GM23338 (cell line): ENCODE results near the gene SLF2. TPM values are rescaled to one million over a fixed set of nuclear protein-coding genes. Genes with fewer than 3 reads are reported as not detected.
A peak's percentile ranks its signal among the peaks of the same experiment; 100 is the strongest.

Experiments
- ATAC-seq: fragments of 200-7000 bp; cut with Tn5 transposase; 3 replicates; pipeline ENCODE4 v1.9.1; 2020
- DNase-seq: peaks from one replicate; pipeline ENCODE4 v3.0.0-alpha.2; 2015; ENCODE audit warnings: low spot score
- H2AFZ ChIP-seq: fragments of 200-600 bp; sonication (generic); 2 replicates; pipeline ENCODE4 v1.8.0; 2016; ENCODE audit warnings: antibody characterized with exemption, mild to moderate bottlenecking, moderate library complexity
- H3F3A ChIP-seq: fragments of 200-600 bp; sonication (generic); replicated peaks from 2 replicates; pipeline ENCODE4 v1.8.0; 2017; ENCODE audit warnings: antibody characterized with exemption, mixed run types, low read depth
- H3K27ac ChIP-seq: fragments of 200-600 bp; sonication (generic); 2 replicates; pipeline ENCODE4 v1.6.1; 2016; ENCODE audit warnings: low read depth
- H3K27me3 ChIP-seq: fragments of 200-600 bp; sonication (generic); 2 replicates; pipeline ENCODE4 v1.8.0; 2016; ENCODE audit warnings: mild to moderate bottlenecking, mixed run types, moderate library complexity; ENCODE audit not compliant: insufficient read depth
- H3K36me3 ChIP-seq: fragments of 200-600 bp; sonication (generic); 2 replicates; pipeline ENCODE4 v1.8.0; 2016; ENCODE audit warnings: mild to moderate bottlenecking; ENCODE audit not compliant: insufficient read depth
- H3K4me1 ChIP-seq: fragments of 200-600 bp; sonication (generic); 2 replicates; pipeline ENCODE4 v1.8.0; 2016; ENCODE audit warnings: mild to moderate bottlenecking, moderate library complexity; ENCODE audit not compliant: insufficient read depth
- H3K4me2 ChIP-seq: fragments of 200-600 bp; sonication (generic); 2 replicates; pipeline ENCODE4 v1.7.1; 2017; ENCODE audit warnings: mixed run types
- H3K4me3 ChIP-seq: fragments of 200-600 bp; sonication (generic); 2 replicates; pipeline ENCODE4 v1.6.1; 2016; ENCODE audit warnings: mixed run types
- H3K79me2 ChIP-seq: fragments of 200-600 bp; sonication (generic); replicated peaks from 2 replicates; pipeline ENCODE4 v1.8.0; 2017; ENCODE audit warnings: mild to moderate bottlenecking; ENCODE audit not compliant: insufficient read depth
- H3K9me2 ChIP-seq: fragments of 200-600 bp; sonication (generic); 2 replicates; pipeline ENCODE4 v1.8.0; 2017; ENCODE audit not compliant: insufficient read depth
- H4K20me1 ChIP-seq: fragments of 200-600 bp; sonication (generic); replicated peaks from 2 replicates; pipeline ENCODE4 v1.8.0; 2017; ENCODE audit warnings: mild to moderate bottlenecking; ENCODE audit not compliant: insufficient read depth
- H3K27ac Mint-ChIP-seq: 2 replicates; pipeline ENCODE4 v1.8.0; 2020; ENCODE audit warnings: inconsistent platforms, mild to moderate bottlenecking, moderate library complexity, mixed read lengths
- H3K27me3 Mint-ChIP-seq: 3 replicates; pipeline ENCODE4 v1.8.0; 2022; ENCODE audit warnings: low read depth, mild to moderate bottlenecking, moderate library complexity, mixed read lengths, inconsistent platforms; ENCODE audit not compliant: insufficient read depth, poor library complexity
- H3K36me3 Mint-ChIP-seq: 3 replicates; pipeline ENCODE4 v1.8.0; 2021; ENCODE audit warnings: low read depth, mild to moderate bottlenecking, inconsistent platforms, moderate library complexity, mixed read lengths
- H3K4me1 Mint-ChIP-seq: 3 replicates; pipeline ENCODE4 v1.8.0; 2020; ENCODE audit warnings: mild to moderate bottlenecking, inconsistent platforms, mixed read lengths
- H3K4me3 Mint-ChIP-seq: 3 replicates; pipeline ENCODE4 v1.8.0; 2021; ENCODE audit warnings: moderate library complexity, mild to moderate bottlenecking, inconsistent platforms, mixed read lengths
- H3K9me3 Mint-ChIP-seq: 3 replicates; pipeline ENCODE4 v1.8.0; 2020; ENCODE audit warnings: moderate library complexity, mild to moderate bottlenecking, inconsistent platforms, mixed read lengths
- CREB1 ChIP-seq: fragments of 250-450 bp; sonication (Bioruptor Pico); IDR thresholded peaks from 2 replicates; pipeline ENCODE4 v1.5.0; 2020; ENCODE audit warnings: low read depth, mild to moderate bottlenecking, moderate library complexity
- ETS1 ChIP-seq: IDR thresholded peaks from 2 replicates; pipeline ENCODE4 v1.6.1; 2016; ENCODE audit warnings: antibody characterized with exemption
- EZH2 ChIP-seq: fragments of 200-600 bp; sonication (generic); IDR thresholded peaks from one replicate; pipeline ENCODE4 v1.8.0; 2017; ENCODE audit warnings: antibody characterized with exemption, mild to moderate bottlenecking, low read depth; ENCODE audit not compliant: unreplicated experiment
- EZH2phosphoT487 ChIP-seq: fragments of 200-600 bp; sonication (generic); IDR thresholded peaks from one replicate; pipeline ENCODE4 v1.8.1; 2018; ENCODE audit warnings: antibody characterized with exemption; ENCODE audit not compliant: unreplicated experiment
- JUNB ChIP-seq: IDR thresholded peaks from one replicate; pipeline ENCODE4 v1.6.1; 2016; ENCODE audit warnings: antibody characterized with exemption; ENCODE audit not compliant: unreplicated experiment
- NANOG ChIP-seq: IDR thresholded peaks from 2 replicates; pipeline ENCODE4 v1.6.1; 2016; ENCODE audit warnings: antibody characterized with exemption, borderline replicate concordance
- POLR2AphosphoS5 ChIP-seq: IDR thresholded peaks from 2 replicates; pipeline ENCODE4 v1.6.1; 2016; ENCODE audit warnings: antibody characterized with exemption, low read depth
- REST ChIP-seq: IDR thresholded peaks from one replicate; pipeline ENCODE4 v1.6.1; 2018; ENCODE audit warnings: antibody characterized with exemption; ENCODE audit not compliant: unreplicated experiment
- STAT1 ChIP-seq: IDR thresholded peaks from one replicate; pipeline ENCODE4 v1.6.1; 2016; ENCODE audit warnings: antibody characterized with exemption; ENCODE audit not compliant: unreplicated experiment
- ZNF114 ChIP-seq: fragments of 250-450 bp; sonication (Bioruptor Pico); IDR thresholded peaks from 2 replicates; pipeline ENCODE4 v1.5.0; 2020; ENCODE audit warnings: mild to moderate bottlenecking, moderate library complexity
- ZNF331 ChIP-seq: fragments of 250-450 bp; sonication (Bioruptor Pico); IDR thresholded peaks from 2 replicates; pipeline ENCODE4 v1.5.0; 2020; ENCODE audit warnings: low read depth, mild to moderate bottlenecking, moderate library complexity
- ZNF462 ChIP-seq: fragments of 250-450 bp; sonication (Bioruptor Pico); IDR thresholded peaks from 2 replicates; pipeline ENCODE4 v1.5.0; 2020; ENCODE audit warnings: mild to moderate bottlenecking, moderate library complexity
- polyA plus RNA-seq: library from polyadenylated mRNA; unstranded; fragments of >200 nt; fragmentation: Nextera tagmentation; extraction: Ambion mirVana; gene quantifications from 2 replicates; pipeline ENCODE4 v1.2.1, GENCODE V29; 2016
- total RNA-seq: library from RNA; depleted of rRNA; stranded (reverse); fragments of >200 nt; shearing (Covaris generic); gene quantifications from 2 replicates; pipeline ENCODE4 v1.2.3, GENCODE V29; 2014

The SLF2 gene
- total and polyA plus RNA-seq, 2 experiments from 2014 or later, result 13.6 to 22.1 TPM

GRCh38 chr10:100999742-101000126 lies 87.0 kb downstream of the SLF2 start, which contains the start of gene LZTS2 (continued):
- no peak for TF ChIP-seq ETS1
- TF ChIP-seq ZNF114 (CRISPR knock-in tag), result no peak
- TF ChIP-seq JUNB, result no peak

GRCh38 chr10:101000127-101000914 lies 87.6 kb downstream of the SLF2 start:
- H3K36me3 Mint-ChIP-seq, result peaks cover 28% of the 10 kb centered on the region
- peaks cover 25% of the 10 kb centered on the region for H3K27me3 Mint-ChIP-seq
- Histone ChIP-seq H3F3A (peaks cover 25% of the 10 kb centered on the region), H3K79me2 (peaks cover 22% of the 10 kb centered on the region), H4K20me1 (0 out of 2 replicates have a peak, but pooled peaks cover 7% of the 10 kb centered on the region), H2AFZ (peak overlapping the region; percentile 56), H3K9me2 (no peaks in the 10 kb centered on the region), H3K36me3 (no peaks in the 10 kb centered on the region; the same call in 1 of the 2 replicates), H3K4me1 (peaks cover 30% of the 10 kb centered on the region), H3K4me2 (peak overlapping the region; percentile 92), H3K27ac (peak overlapping the region; percentile 59; the same call in 1 of the 2 replicates), H3K27me3 (no peaks in the 10 kb centered on the region), H3K4me3 (peak overlapping the region; percentile 90)
- peak overlapping the region; percentile 96 for H3K4me3 Mint-ChIP-seq
- DNase-seq (peak; percentile 62), ATAC-seq (no peak)
- peaks cover 27% of the 10 kb centered on the region for H3K4me1 Mint-ChIP-seq
- H3K9me3 Mint-ChIP-seq, result no peaks in the 10 kb centered on the region; the same call in 2 of the 3 replicates
- peak overlapping the region; percentile 92 for H3K27ac Mint-ChIP-seq
- TF ChIP-seq ZNF114 (CRISPR knock-in tag) (no peak), ZNF462 (CRISPR knock-in tag) (no peak), ETS1 (no peak), STAT1 (no peak), CREB1 (no peak), JUNB (no peak), POLR2AphosphoS5 (no peak), NANOG (no peak), EZH2phosphoT487 (no peak), REST (no peak), ZNF331 (CRISPR knock-in tag) (no peak), EZH2 (no peak)
